Left ventricle myocardium inferior (tissue), 1 donor: ENCODE measurements around the gene PPAT. TPM values are rescaled to one million over a fixed set of nuclear protein-coding genes. Genes with fewer than 3 reads are reported as not detected.

Experiments
- DNase-seq: peaks from one replicate; pipeline ENCODE4 v3.0.0-alpha.2; 2020
- H3K27ac ChIP-seq: fragments of 200-600 bp; replicated peaks from 2 replicates; pipeline ENCODE4 v1.8.0; 2021
- H3K27me3 ChIP-seq: fragments of 200-600 bp; 2 replicates; pipeline ENCODE4 v1.8.0; 2021; ENCODE audit warnings: low read depth
- H3K36me3 ChIP-seq: fragments of 200-600 bp; 2 replicates; pipeline ENCODE4 v1.8.0; 2021
- H3K4me1 ChIP-seq: fragments of 200-600 bp; 2 replicates; pipeline ENCODE4 v1.8.0; 2021
- H3K4me3 ChIP-seq: fragments of 200-600 bp; 2 replicates; pipeline ENCODE4 v1.8.0; 2021; ENCODE audit warnings: mild to moderate bottlenecking, moderate library complexity
- H3K9me3 ChIP-seq: fragments of 200-600 bp; replicated peaks from 2 replicates; pipeline ENCODE4 v1.8.0; 2021
- intact Hi-C: fragments of 100-400 bp; cut with micrococcal nuclease; formaldehyde crosslinking; loops from one replicate; pipeline ENCODE4 v1.11.0; 2022
- total RNA-seq: library from RNA; stranded (reverse); fragmentation: NEBNext Ultra II Directional; extraction: Animal tissue kit (Norgen Biotek cat#: 25700); gene quantifications from one replicate; pipeline ENCODE4 v1.2.1, GENCODE V29; 2021
- TF ChIP-seq, protein P1 (sequence below): fragments of 200-600 bp; IDR thresholded peaks from 2 replicates; pipeline ENCODE4 v1.8.0; 2021; ENCODE audit warnings: antibody characterized with exemption, mild to moderate bottlenecking, borderline replicate concordance
- donor health status: DM: no; HTN: yes; CAD: no; lungs with severe emphysema.

The PPAT gene
- total RNA-seq, 1 donor from 2014 or later = 3.4 TPM

DNA sequence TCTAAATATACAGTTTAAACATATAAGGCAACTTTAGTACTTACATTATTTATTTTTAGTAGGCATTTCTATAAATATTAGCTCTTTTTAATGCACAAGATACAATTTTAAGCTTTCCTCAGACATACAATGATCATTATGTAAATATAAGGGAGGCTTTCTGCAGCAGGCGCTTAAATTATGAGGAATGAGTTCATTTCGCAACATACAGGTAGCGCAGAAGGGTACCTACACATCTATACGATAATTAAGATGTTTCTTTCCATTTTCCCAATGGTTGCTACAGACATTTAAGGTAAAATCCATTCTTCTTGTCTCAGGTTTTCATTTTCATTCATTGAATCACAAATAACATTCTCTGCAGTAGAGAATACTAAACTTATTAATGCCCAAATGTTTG lies 49.3 kb downstream of the PPAT start:
- H3K27ac ChIP-seq = no peak overlapping the region
- H3K4me1 ChIP-seq = peaks cover 36% of the 10 kb centered on the region
- H3K27me3 ChIP-seq = no peaks in the 10 kb centered on the region
- H3K9me3 ChIP-seq = no peaks in the 10 kb centered on the region
- TF ChIP-seq, protein P1, sequence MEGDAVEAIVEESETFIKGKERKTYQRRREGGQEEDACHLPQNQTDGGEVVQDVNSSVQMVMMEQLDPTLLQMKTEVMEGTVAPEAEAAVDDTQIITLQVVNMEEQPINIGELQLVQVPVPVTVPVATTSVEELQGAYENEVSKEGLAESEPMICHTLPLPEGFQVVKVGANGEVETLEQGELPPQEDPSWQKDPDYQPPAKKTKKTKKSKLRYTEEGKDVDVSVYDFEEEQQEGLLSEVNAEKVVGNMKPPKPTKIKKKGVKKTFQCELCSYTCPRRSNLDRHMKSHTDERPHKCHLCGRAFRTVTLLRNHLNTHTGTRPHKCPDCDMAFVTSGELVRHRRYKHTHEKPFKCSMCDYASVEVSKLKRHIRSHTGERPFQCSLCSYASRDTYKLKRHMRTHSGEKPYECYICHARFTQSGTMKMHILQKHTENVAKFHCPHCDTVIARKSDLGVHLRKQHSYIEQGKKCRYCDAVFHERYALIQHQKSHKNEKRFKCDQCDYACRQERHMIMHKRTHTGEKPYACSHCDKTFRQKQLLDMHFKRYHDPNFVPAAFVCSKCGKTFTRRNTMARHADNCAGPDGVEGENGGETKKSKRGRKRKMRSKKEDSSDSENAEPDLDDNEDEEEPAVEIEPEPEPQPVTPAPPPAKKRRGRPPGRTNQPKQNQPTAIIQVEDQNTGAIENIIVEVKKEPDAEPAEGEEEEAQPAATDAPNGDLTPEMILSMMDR = no peak
- peak overlapping the region; percentile 82 for H3K4me3 ChIP-seq
- peaks cover 6% of the 10 kb centered on the region for H3K36me3 ChIP-seq
- no peak for DNase-seq
- intact Hi-C loops = no loop called here

DNA sequence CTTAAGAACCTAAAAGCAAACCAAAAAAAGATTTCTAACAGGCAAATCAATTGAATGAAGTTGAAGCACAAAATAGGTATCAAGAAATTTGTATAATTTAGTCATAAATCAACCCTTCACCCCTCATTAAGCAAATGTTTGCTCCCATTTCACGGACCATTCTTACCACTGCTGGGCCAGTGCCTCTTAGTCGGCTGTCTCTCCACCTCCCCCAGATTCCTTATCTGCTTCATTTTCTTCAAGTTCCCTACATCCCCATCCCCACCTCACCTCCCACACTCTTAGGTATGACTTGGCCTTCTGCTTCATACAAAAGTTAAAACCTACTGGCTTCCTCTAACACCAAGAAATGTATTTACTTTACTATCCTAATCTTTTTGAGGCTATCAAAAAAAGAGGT lies 60.0 kb downstream of the PPAT start:
- intact Hi-C loops = no loop called here
- H3K27me3 ChIP-seq = no peaks in the 10 kb centered on the region
- peaks cover 7% of the 10 kb centered on the region for H3K4me1 ChIP-seq
- no peak for DNase-seq
- H3K9me3 ChIP-seq = no peaks in the 10 kb centered on the region
- H3K4me3 ChIP-seq = no peak overlapping the region
- H3K36me3 ChIP-seq = peaks cover 25% of the 10 kb centered on the region
- H3K27ac ChIP-seq = no peak overlapping the region
- TF ChIP-seq, protein P1 = no peak

DNA sequence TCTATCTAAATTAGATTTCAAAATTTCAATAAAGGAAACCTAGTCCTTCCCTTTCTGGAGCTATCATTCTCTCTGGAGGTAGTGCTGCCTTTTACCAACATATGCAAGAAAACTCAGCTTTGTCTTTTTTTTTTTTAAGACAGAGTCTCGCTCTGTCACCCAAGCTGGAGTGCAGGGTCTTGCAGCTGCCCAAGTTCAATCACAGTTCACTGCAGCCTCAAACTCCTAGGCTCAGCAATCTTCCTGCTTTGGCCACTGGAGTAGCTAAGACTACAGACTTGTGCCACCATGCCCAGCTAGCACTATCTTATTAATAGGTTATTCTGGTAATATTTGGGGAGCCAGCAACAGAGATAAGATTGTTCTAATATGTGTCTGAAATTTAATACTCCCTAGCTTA lies 60.5 kb downstream of the PPAT start:
- Histone ChIP-seq H3K4me3 (no peak overlapping the region), H3K36me3 (peaks cover 26% of the 10 kb centered on the region), H3K9me3 (no peaks in the 10 kb centered on the region), H3K27me3 (no peaks in the 10 kb centered on the region), H3K27ac (no peak overlapping the region), H3K4me1 (peaks cover 7% of the 10 kb centered on the region)
- no peak for DNase-seq
- TF ChIP-seq, protein P1 = no peak
- intact Hi-C loops = no loop called here

DNA sequence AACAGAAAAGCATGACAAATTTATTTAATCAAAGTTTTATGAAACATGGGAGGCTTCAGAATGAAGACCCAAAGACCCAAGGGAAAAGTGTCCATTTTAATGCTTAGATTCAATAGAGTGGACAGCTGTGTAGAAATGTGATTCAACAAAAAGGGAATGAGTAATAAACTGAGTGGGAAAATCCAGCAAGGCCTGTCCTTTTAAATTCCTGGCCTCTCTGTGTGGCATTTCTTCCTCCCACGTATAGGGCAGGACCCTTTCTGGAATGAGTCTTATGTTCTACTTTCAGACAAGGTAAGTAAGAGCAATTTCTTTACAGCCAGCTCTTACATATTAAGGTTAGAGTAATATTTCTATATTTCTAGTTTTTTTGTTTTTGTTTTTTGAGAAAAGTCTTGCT lies 62.6 kb downstream of the PPAT start:
- no peak for DNase-seq
- Histone ChIP-seq H3K36me3 (peaks cover 31% of the 10 kb centered on the region), H3K27me3 (no peaks in the 10 kb centered on the region), H3K9me3 (no peaks in the 10 kb centered on the region), H3K4me1 (peaks cover 7% of the 10 kb centered on the region), H3K4me3 (no peak overlapping the region), H3K27ac (no peak overlapping the region)
- intact Hi-C loops = no loop called here
- TF ChIP-seq, protein P1 = no peak

DNA sequence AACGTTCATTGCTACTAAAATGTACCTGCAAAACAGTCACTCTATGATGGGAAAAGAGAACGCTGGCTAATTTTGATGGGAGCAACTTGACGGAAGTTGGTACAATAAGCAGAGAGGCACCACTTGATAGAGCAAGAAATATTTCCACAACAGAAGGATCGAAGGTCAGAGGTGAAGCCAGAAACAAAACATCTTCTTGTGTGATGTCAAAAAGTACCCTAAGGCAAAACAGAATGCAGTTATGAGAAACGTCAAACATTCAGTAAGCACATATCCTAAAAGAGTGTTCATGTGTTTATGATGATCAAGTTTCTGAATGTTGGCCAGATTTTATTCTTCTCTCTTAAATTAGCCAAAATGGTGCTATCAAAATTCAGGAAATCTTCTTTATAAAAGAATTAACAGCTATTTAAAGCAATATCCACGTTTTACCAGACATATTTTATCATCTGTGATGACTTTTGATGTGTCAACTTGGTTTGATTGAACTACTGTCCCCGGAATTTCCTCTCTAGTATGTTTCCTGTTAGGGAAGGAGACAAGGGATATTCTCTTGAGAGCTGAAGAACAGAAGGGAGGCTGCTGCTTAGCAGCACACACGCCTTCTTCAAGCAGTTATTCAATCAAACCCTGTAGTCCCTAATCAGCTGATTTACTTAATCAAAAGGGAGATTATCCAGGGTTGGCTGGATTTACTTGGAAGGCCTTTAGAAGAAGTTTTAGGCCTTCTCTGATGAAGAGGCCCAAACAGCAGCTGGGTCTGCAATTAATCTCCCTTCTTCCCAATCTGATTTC lies 63.8 kb downstream of the PPAT start:
- TF ChIP-seq, protein P1 = no peak
- peaks cover 7% of the 10 kb centered on the region for H3K4me1 ChIP-seq
- no peak overlapping the region for H3K27ac ChIP-seq
- no peak overlapping the region for H3K4me3 ChIP-seq
- DNase-seq = no peak
- intact Hi-C loops = no loop called here
- H3K36me3 ChIP-seq = peaks cover 23% of the 10 kb centered on the region
- H3K9me3 ChIP-seq = no peaks in the 10 kb centered on the region
- no peaks in the 10 kb centered on the region for H3K27me3 ChIP-seq
